C4-2B (cell line): ENCODE measurements around the gene PREX1.

Experiments used
- ZFX ChIP-seq: fragments of 450-650 bp; IDR thresholded peaks from 2 replicates; pipeline ENCODE4 v1.6.1; 2017
- TF ChIP-seq, protein P1 (sequence below): fragments of 450-650 bp; conservative IDR thresholded peaks from 2 replicates; pipeline ENCODE4 v1.5.1; 2017; ENCODE audit warnings: mild to moderate bottlenecking

DNA sequence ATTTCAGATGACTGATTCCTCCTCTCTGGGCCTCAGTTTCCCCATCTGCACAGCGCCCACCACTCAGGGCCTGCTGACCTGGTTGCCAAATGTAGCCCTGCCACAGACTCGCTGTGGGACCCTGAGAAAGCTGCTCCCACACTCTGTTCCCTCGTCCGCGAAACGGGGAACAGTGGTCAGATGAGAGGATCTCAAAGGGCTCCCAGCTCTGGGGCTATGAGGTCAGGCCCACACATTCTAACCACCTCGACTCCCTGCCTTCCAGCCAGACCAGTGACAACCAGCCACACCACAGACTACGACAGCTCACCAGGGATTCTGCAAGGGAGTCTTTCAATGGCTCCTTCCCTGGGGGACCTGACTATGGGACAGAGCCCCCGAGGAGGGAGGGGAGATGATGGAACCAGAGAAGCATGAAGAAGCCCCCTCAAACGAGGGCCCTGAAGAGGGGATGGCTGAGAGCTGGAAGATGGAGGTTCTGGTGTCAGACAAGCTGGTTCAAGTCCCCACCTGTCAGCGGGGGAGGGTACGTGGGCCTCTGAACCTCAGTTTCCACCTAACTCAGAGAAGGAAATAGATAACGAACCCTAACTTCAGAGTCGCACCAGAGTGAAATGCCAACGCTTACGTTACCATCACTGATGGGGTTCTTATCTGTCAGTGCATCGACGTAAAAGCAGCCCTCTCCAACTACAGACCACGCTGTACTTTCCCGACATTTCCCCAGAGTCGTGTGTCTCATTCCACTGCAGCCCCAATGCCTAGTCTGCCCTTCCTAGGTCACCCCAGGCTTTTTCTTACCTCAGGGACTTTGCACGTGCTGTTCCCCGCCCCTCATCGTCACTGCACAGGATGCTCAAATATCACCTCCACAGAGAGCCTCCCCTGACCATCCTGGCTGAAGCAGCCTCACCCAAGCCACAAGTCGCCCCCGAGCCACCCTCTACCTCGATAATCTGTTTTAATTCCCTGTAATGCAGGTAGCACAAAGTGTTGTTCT lies 60.5 kb downstream of the PREX1 start:
- TF ChIP-seq, protein P1, sequence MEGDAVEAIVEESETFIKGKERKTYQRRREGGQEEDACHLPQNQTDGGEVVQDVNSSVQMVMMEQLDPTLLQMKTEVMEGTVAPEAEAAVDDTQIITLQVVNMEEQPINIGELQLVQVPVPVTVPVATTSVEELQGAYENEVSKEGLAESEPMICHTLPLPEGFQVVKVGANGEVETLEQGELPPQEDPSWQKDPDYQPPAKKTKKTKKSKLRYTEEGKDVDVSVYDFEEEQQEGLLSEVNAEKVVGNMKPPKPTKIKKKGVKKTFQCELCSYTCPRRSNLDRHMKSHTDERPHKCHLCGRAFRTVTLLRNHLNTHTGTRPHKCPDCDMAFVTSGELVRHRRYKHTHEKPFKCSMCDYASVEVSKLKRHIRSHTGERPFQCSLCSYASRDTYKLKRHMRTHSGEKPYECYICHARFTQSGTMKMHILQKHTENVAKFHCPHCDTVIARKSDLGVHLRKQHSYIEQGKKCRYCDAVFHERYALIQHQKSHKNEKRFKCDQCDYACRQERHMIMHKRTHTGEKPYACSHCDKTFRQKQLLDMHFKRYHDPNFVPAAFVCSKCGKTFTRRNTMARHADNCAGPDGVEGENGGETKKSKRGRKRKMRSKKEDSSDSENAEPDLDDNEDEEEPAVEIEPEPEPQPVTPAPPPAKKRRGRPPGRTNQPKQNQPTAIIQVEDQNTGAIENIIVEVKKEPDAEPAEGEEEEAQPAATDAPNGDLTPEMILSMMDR, result no peak
- no peak for TF ChIP-seq ZFX
